VCaP (cell line): Measurements from ENCODE around the gene ADARB2.

Source experiments
- H3K27ac ChIP-seq: fragments of 450-650 bp; 2 replicates; pipeline ENCODE4 v1.5.1; 2017
- TF ChIP-seq, protein P1 (sequence below): fragments of 450-650 bp; conservative IDR thresholded peaks from 2 replicates; pipeline ENCODE4 v1.5.1; 2017; ENCODE audit warnings: mild to moderate bottlenecking, moderate library complexity

Gene ADARB2

DNA sequence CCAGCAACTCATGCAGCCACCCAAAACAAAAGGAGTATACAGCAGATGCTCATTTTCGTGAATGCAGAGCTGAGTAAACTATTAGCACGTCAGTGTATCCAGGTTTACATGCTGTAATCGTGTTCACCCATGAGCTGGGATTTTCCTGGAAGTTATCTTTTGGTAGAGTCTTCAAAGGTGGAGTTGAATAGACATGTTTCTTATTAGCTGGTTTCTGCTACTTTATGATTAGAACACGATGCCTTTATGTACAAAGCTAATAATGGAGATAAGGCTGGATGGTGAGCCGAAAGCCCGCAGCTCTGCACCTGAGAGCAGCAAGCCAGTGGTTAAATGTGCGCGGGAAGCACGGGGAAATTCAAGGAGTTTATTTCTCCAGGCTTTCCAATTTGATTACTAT is 123.8 kb downstream of the ADARB2 start:
- TF ChIP-seq, protein P1, sequence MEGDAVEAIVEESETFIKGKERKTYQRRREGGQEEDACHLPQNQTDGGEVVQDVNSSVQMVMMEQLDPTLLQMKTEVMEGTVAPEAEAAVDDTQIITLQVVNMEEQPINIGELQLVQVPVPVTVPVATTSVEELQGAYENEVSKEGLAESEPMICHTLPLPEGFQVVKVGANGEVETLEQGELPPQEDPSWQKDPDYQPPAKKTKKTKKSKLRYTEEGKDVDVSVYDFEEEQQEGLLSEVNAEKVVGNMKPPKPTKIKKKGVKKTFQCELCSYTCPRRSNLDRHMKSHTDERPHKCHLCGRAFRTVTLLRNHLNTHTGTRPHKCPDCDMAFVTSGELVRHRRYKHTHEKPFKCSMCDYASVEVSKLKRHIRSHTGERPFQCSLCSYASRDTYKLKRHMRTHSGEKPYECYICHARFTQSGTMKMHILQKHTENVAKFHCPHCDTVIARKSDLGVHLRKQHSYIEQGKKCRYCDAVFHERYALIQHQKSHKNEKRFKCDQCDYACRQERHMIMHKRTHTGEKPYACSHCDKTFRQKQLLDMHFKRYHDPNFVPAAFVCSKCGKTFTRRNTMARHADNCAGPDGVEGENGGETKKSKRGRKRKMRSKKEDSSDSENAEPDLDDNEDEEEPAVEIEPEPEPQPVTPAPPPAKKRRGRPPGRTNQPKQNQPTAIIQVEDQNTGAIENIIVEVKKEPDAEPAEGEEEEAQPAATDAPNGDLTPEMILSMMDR = no peak
- H3K27ac ChIP-seq = peak overlapping the region; percentile 53

DNA sequence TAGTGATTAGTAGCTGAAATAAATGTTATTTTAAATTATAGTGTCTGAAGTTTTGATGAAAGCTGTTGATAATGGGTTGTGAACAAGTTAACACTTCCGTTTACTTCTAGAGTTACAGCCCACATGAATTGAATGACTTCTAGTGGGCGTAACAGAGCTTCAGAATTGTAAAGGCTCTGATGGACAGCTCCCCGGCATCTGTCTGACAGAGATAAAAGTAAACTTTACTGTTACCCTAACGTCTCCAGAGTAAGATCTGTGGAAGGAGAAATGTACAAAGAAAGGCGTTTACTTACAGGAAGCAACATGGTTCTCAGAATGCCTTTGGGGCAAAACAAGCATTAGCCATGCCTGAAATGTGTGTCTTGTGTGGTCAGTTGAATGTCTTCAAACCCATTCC is 124.4 kb downstream of the ADARB2 start:
- TF ChIP-seq, protein P1 = no peak
- H3K27ac ChIP-seq = peak overlapping the region; percentile 53; the same call in 1 of the 2 replicates

DNA sequence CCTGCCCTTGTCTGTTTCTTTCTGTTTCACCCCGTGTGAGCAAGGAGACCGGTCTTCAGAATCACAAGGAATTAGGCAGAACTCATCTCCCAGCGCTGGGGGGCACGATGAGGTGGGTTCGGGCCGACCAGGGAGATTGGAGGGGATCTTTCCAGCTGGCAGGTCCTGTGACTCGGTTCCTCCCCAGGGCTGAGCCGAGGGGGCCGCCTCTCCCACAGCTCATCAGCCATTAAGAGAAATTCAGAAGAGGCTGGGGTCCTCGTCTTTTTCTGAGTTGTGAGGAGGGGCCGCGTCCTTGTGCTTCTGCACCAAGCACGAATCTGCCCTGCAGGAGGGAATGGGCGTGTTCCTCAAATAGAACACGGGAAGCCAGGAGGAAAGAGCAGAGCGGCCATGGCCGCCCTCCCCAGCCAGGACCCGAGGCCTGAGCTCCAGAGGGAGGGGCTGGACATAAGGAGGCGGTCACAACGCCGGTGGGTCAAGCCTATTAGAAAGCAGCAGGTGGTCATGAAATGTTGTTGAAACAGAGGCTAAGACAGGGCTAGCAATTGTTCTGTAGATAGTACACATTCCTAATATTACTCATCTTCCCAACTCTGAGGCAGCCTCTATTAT is 125.3 kb downstream of the ADARB2 start:
- H3K27ac ChIP-seq = no peak overlapping the region; the same call in 1 of the 2 replicates
- TF ChIP-seq, protein P1 = no peak

DNA sequence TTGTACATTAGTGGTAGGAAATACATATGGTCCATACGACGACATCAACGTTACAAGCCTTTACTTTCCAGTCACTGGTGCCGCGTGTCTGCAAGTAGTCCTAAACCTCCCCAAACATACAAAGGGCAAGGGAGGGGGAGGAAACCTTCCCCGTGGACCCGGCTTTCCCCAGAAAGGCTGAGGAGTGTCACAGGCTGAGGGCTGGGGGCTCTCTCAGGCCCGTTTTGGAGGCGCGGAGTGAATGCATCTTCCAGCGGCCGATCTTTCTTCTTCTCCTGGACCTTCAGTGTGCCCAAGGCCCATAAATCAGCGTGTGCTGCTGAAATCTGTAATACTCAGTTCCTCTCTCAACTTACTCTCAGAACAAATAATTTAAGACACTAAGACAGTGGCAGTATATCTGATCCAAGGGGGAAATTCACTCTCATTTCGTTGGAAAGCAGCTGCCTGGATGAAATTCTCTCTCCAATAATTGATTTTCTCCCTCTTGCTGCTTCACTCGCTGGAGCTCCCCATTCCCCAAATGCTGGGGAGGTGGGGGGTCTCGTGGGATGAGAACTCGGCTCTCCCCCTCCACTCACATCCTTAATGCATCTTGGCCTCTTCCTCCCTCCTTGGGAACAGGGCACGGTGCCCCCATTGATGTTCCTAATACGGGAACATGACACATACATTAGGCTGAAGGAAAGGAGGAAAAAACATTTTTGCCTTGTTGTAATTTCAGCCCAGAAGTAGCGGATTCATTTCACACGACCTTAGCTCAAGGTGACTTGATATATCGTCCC is 126.1 kb downstream of the ADARB2 start:
- no peak overlapping the region for H3K27ac ChIP-seq
- TF ChIP-seq, protein P1 = no peak

DNA sequence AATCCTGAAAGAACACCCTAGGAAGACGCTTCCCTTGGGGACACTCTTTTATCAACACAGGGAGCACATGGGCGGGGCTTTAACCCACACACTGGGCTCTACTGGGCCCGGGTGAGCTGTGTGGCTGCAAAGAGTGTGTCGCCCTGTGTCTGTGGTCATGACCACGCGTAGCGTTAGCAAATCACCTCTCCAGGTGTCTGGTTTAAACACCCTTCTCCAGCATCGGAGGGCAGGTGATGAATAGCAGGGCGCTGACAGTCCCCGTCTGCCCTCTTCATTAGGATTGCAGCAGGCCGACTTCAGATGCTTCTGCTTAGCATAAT is 127.7 kb downstream of the ADARB2 start:
- TF ChIP-seq, protein P1 = no peak
- no peak overlapping the region for H3K27ac ChIP-seq

DNA sequence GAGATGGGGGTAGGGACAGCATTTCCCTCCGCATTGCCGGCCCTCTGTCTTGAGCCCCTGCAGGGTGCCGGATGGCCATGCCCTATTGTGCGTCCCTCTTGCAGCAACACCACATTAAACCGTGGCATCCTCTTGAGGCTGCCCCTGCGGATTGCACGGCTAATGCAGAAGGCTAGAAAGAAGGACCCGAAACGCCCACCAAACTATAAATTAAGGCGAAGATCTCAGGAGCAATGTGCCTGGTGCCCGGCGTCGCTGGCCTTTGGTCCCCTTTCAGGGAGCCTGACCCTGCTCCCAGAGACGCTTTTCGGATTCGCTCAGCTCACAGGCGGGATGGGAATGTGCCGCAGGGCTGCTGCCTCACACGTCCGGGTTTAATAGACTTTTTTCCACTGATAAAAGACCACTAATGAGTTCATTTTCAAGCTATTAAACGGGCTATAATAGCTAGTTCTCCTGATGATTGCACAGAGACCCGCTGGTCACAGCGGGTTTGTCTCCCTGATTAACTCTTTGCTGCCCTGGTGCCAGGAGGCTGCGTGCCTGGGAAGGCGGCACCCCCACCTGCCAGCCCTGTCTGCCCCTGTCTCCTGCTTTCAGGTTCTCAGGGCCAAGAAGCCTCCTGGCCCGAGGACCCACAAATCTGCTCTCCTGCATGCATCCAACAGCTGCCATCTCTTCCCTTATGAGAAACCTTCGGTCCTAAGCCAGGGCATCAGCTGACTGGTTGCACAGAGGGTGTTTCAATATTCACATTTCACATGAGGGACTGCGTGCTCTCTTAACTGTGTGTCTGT is 128.3 kb downstream of the ADARB2 start:
- TF ChIP-seq, protein P1 = no peak
- no peak overlapping the region for H3K27ac ChIP-seq

DNA sequence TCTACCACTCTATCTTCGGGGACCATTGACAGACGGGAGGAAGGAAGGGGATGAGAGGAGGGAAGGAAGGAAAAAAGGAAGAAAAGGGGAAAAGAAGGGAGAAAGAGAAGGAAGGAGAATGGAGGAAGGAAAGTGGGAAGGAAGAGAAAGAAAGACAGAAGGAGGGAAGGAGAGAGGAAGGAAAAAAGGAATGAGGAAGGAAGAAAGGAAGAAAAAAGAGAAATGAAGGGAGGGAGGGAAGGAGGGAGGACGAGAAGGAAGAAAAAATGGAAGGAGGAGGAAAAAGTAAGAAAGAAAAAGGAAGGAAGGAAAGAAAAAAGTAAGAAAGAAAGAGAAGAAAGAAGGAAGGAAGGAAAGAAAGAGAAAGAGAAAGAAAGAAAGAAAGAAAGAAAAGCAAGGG is 128.9 kb downstream of the ADARB2 start:
- H3K27ac ChIP-seq = no peak overlapping the region
- TF ChIP-seq, protein P1 = no peak
